Stimulated activated naive CD4-positive, alpha-beta T cell treated with Interleukin-2 at 50 U/mL for 16 hours (primary cell): Measurements from ENCODE around the gene HCAR2.
"Not testable (repeated sequence)": the region's sequence is repeated elsewhere in the genome, so short reads cannot be mapped to it uniquely, and the experiment has no call there.

ENCODE experiments used
- DNase-seq: peaks from one replicate; lab custom pipeline; 2025; lab: John Stamatoyannopoulos, UW

HCAR2 gene

DNA sequence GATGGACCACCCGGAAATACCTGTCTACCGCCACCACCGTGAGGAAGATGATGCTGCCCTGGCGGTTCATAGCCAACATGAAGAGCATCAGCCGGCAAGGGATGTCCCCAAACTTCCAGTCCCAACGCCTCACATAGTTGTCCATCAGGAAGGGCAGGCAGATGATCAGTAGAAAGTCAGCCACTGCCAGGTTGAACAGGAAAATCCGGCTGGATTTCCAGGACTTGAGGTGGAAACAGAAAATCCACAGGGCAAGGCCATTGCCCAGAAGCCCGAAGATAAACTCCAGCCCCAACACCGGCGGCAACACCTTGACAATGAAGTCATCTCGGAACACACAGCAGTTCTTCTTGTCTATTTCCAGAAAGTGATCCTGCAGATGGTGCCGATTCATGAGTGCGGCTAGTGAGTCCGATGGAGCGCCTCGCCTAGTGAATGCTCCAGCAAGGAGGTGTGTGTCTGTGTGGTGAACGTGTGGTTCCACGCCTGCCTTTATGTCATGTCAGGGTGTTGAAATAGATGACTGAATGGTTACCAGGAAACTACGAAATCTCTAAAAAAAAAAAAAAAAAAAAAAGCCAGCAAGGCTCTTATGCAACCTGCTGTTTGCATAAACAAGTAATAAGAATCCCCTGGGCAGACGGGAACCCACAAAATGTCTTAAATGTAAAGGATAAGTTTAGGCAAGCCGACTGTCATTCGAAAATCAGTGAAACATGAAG lies at the start of gene HCAR2:
TSS of gene HCAR2 (minus strand) at position 468 of the 722 bp plus-strand sequence. CDS start at position 394, 74 bp downstream.
- not testable (repeated sequence) for DNase-seq

DNA sequence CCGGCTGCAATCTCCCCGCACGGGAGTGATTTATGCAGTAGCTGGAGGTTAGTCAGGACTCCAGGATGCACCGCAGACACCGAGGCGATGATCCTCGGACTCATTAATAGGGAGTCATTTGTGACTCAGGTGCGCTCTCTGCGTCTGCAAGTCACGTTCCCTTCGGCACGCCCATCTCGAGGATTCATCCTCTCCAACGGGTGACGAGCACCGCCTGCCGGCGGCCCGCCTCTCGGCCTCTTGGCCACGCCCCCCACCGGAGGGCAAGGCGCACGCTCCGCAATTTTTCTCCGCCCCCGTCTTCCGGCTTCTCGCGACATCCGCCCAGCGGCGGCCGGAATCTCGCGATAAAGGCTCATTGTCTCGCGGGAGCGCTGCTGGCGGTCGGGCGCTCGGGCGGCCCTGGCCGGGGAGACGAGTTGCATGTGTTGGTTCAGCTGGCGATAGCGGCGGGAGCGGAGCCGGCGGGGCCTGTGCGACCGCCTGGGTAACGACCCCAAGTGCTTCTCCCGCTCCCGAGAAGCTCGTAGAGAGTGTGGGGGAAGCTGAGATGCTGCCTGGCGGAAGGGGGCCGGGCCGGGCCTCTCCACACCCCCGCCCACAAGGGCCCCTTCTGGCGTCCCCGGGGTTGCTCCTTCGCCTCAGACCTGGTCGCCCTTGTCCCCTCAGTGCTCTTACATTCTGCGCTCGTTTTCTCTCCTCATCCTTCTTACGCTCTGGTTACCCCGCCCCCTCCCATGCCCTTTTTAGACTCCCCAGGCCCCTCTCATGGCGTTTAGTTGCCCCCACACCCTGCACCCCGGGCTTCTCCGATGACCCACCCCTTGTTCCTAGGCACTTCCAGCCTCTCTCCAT lies 49.5 kb upstream of the HCAR2 start, which contains the start of gene DENR:
TSS of gene DENR (plus strand) at position 361 of the 855 bp plus-strand sequence. CDS start 878 bp downstream, outside the sequence.
- DNase-seq = peak; percentile 98

DNA sequence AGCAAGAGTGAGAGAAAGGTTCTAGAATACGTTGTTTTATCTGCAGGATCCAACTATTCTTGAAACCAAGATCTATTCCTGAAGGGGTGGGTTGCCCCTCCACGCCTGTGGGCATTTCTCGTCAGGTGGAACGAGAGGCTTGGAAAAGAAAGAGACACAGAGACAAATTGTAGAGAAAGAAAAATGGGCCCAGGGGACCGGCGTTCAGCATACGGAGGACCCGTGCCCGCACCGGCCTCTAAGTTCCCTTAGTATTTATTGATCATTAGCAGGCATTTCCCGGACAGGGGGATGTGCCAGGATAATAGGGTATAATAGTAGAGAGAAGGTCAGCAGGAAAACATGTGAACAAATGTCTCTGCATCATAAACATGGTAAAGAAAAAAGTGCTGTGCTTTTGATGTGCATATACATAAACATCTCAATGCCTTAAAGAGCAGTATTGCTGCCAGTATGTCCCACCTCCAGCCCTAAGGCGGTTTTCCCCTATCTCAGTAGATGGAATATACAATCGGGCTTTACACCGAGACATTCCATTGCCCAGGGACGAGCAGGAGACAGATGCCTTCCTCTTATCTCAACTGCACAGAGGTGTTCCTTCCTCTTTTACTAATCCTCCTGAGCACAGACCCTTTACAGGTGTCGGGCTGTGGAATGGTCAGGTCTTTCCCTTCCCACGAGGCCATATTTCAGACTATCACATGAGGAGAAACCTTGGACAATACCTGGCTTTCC lies 47.8 kb upstream of the HCAR2 start:
- not testable (repeated sequence) for DNase-seq

DNA sequence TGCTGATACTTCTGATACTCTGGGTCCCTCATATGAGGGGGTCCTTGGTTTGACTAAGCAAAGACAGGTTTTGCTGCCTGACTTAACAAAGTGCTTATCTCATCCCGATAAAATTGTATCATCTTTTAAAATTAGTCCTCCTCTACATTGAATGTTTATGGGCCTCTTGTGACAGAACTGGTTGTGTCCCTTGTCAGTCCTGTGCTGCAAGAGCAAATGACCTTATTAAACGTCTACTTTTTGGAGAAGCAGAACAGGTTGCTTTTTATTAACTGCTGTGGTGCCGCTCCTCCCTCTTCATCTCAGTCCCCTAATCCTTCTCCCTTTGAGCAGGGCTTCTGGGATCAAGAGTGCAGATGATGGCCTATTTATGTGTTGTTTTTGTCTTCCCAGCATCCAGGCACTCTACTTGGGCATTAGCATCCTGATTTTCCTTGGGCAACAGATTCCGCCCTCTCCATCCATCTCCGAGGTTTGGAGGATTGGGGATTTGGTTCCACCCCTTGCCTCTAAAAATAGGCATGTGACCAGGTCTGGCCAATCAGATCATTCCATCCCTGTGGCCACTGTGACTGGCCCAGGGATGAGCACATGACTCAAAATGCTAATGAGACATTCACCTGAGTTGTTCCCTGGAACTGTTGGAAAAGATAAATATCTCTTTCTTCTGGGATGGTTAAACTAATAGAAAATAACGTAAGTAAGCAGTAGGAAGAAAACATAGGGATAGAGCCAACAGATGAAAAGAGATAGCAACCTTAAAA lies 46.6 kb upstream of the HCAR2 start:
- no peak for DNase-seq

DNA sequence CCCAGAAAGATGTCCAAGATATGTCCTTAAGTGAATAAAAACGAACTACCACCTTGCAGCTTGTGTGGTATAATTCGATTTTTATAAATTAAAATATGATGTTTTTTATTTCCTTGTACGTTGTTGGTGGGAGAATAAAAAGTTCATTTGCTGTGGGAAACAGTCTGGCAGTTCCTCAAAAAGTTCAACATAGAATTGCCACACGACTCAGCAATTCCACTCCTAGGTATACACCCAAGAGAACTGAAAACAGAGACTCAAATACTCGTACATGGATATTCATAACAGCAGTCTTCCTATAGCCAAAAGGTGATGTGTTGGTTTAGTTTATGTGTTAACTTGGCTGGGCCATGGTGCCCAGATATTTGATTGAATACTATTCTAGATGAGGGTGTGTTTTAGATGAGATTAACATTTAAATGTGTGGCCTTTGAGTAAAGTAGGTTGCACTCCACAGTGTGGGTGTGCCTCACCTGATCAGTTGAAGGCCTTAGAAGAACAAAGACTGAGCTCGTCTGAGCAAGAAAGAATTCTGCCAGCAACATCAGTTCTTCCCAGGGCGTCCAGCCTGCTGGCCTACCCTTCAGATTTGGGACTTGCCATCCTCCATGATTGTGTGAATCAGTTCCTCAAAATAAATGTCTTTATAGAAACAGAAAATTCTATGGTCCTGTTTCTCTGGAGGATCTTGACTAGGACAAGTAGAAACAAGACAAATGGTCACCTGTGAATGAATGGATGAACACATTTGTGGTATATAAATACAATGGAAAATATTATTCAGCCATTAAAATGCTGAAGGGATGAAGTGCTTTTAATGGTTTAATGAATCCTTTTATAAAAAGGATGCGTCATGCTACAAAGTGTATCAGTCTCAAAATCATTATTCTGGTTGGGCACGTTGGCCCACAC lies 44.3 kb upstream of the HCAR2 start:
- DNase-seq = no peak

DNA sequence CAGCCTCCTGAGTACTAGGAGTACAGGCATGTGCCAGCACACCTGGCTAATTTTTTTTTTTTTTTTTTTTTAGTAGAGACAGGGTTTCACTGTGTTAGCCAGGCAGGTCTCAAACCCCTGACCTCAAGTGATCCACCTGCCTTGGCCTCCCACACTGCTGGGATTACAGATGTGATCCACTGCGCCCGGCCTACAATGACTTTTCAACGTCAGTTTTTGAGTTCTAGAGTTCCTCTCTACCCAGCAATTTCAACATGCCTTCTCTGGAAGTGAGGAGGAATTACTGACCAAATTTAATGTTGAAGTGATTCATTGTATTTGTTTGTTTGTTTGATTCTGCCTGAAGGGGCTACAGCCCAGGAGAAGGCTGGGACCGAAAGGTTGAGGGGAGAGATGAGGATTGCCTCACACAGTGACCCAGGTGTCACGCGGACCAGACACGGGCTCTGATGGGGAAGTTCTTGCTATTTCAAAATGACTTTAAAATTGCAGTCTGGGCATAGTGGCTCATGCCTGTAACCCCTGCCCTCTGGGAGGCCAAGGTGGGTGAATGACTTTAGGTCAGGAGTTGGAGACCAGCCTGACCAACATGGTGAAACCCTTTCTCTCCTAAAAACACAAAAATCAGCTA lies 40.9 kb upstream of the HCAR2 start:
- no peak for DNase-seq

DNA sequence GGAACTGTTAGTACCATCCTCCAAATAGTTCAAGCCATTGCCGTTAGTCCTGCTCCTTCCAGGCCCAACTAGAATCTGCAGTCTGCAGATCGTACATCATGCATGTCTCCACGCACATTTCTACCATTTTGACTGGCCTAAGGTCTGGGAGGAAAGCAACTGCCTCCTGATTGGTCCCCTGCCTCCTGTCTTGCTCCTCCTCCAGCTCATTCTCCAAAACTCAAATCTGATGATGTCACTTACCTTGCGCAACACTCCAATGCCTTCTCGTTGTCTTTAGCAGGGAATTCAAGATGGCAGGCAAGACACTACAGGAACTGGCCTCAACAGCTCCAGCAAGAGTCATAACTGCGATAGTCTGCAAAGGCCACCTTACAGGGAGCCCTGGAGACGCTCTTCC lies 37.2 kb upstream of the HCAR2 start:
- no peak for DNase-seq

DNA sequence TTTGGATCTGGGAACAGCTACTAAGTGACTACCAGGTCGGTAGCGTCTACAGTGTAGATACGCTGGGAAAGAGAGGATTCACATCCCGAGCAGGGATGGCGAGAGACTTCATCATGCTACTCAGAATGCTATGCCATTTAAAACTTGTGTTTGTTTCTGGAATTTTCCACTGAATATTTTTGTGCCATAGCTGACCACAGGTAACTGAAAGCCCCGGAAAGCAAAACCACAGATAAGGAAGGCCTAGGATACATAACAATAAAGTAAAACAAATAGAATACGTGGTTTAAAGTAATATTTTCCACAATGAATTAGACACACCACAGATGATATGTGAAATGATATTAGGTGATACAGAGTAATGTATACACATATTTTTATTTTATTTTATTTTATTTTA lies 35.4 kb upstream of the HCAR2 start:
- no peak for DNase-seq

DNA sequence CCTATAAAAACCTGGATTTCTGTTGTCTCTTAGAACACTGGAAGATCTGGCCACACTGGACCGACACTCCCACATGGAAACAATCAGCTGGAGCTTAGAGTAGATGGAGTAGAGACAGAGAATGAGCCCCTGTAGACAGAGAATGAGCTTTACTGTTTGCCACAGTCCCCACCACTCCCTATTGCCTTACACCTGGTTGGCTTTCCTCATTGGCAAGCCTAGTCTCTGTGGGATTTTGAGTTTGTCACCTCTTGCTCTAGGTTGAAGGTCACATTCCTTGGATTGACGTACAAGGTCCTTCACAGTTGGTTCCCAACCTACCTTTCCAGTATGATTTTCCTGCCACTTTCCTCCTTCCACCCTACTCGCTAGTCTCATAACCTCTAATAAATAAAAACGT lies 29.5 kb upstream of the HCAR2 start:
- DNase-seq = no peak

DNA sequence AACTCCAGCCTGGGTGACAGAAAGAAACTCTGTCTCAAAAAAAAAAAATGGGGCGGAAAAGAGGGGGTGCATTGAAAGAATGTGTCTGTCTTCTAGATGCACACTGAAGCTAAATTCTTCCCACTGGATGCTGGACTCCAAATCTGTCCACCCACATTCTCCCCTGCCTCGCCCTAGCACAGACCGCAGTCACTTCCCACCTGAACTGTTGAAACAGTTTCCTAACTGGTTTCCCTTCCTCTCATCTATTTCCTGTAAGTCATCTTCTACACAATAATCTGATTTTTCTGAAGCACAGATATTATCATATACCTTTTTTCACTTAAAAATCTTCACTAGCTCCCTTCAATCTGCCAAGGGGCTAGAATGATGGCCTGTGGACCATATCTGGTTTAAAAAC lies 29.0 kb upstream of the HCAR2 start:
- peak; percentile 10 for DNase-seq

DNA sequence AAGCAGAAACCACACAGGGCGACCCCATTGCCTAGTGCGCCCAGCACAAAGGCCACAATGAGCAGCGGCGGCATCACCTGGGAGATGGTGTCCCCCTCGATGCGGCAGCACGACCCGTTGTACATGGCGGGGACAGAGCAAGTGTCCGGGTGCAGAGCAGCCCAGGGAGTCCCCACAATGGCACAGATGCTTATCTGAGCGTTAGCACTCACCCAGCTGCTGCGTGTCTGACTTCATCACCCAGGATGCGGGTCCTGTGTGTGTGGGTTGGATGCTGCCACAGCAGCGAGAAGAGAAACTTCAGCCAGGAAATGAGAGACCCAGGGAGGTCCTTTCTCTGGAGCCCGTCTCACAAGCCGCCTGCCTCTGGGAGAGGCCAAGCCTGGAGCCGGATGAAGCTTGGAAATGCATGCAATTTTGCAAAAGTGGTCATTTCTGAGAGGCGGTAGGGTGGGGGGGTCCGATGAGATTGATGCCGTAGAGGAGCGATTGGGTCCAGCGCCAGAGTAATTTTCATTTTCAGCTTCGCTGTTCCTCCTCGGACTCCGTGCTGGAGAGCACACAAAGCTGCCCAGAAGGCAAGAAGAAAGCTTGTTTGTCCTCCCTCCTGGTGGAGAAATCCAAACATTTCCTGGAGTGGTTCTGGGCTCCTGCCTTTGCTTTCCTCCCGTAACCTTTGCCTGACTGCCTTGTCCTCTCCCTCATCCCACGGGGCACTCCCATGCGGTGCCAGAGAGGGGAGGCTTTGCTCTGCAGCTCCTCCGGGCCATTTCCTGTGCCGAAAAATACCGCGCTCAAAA lies 27.3 kb upstream of the HCAR2 start, which contains the start of gene HCAR1:
TSS of gene HCAR1 (minus strand) at position 630 of the 800 bp plus-strand sequence. CDS start at position 125, 505 bp downstream.
- DNase-seq = peak; percentile 40

DNA sequence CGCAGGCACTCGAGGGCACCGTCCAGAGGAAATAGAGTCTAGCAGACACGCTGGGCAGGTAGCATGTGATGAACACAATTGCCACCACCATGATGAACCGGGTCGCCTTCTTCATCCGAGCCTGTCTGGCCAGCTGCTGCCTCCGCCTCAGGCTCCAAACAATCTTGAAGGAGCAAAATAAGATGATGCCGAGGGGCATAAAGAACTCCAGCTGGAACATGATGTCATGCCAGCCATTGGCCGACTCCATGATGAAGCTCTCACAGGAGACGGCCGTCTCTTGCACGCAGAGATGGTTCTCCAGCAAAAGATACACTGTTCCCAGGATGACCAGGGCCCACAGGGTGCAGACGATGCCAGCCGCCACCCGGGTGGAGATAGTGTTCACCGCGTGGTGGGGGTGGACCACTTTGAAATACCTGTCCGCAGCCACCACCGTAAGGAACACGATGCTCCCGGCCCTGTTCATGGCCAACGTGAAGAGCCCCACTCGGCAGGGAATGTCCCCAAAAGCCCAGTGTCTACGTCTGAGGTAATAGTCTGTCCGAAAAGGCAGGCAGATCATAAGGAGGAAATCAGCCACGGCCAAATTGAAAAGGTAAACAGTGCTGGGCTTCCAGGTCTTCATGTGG lies 26.5 kb upstream of the HCAR2 start:
- DNase-seq = no peak

DNA sequence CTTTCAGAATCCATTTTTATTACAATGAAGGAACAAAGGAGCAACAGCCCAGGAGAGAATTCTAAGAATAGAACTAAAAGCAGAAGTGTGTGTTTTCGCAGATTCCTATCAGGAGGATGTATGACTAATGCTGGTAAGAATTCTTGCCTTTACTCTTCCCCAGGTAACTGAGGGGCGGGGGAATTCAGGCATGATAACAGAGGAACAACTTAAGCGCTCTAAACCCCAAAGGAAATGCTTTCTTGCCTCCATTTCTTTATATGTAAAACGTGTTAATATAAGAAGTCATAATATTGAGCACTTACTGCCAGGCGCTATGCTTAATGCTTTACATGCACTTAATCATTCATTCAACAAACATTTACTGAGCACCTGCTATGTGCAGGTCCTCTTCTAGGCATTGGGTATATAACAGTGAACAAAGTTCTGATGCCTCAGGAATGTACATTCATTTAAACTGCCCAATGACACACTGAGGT lies 23.0 kb upstream of the HCAR2 start:
- peak; percentile 26 for DNase-seq

DNA sequence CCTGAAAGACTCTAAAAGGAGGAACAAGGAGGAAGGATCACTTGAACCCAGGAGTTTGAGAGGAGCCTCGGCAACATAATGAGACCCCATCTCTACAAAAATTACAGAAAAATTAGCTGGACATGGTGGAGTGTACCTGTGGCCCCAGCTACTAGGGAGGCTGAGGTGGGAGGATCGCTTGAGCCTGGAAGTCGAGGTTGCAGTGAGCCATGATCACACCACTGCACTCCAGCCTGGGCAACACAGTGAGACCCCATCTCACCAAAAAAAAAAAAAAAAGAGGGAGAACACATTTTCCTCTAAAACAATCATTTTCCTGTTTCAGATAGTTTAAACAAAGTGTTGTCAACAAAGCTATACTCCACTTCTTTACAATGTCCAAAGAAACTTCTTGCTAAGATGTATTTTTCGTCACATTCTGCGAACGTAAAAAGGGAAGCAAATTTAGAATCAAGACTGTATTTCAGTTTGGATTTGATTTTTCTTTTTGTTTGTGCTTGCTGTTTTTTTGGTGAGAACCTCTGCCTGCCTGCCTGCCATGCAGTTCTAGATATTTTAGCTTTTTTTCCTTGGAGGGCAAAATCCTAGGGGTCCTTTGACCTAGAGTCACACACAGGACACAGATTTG lies 22.4 kb upstream of the HCAR2 start:
- DNase-seq = no peak

DNA sequence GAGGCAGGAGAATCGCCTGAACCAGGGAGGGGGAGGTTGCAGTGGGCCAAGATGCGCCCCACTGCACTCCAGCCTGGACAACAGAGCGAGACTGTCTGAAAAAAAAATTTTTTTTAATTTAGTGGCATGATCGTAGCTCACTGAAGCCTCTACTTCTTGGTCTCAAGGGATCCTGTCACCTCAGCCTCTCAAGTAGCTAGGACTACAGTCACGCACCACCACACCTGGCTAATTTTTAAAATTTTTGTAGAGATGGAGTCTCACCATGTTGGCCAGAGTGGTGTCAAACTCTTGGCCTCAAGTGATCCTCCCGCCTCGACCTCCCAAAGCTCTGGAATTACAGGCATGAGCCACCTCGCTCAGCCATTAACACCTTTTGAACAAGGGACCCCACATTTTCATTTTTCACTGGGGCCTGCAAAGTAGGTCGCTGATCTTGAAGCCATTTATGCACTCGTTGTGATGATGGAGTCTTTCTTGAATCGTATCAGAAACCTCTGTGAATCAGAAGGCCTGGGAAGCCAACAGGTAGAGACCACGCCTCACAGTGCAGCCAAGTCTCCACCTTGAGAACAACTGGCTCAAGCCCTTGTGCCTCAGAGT lies 21.6 kb upstream of the HCAR2 start:
- no peak for DNase-seq

DNA sequence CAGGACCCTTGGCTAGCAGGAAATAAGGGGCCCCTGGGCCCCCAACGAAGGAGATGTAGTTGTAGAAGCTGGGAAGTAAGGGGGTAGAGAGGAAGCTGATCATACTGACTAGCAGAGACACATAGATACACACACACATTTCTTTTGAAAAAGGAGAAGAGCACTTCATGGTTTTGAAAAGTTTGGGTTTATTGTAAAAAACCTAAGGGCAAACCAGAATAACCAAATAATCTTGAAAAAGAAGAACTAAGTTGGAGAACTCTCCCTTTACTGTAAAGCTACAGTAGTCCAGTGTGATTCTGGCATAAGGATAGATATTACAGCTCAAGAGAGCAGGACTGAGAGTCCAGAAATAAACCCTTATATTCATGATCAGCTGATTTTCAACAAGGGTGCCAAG lies 19.2 kb upstream of the HCAR2 start:
- no peak for DNase-seq

DNA sequence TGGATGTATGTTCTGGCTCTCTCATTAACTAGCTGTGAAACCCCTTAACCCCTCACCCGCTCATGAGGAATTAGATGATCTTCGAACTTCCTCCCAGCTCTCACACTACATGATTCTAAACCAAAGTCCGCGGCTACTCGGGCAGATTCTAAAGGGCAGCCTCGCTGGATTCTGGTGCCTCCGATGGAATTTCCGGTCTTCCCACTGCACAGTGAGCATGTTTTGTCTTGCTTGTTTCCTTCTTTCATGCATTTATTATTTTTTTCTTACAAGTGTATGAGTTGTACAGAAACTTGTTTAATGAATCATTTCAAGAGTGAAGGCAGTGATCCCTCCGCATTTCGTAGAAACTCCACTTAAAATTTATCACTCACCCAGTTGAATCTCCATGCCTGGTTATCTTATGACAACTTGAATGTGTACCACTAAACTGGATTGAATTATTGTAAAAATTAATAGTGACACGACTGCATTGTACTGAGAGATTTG lies 17.9 kb upstream of the HCAR2 start:
- DNase-seq = no peak
